ENCODE data around the gene ARVCF. TPM values are rescaled to one million over a fixed set of nuclear protein-coding genes. Genes with fewer than 3 reads are reported as not detected.

Gene ARVCF
- total RNA-seq, 2 experiments from 2014 or later: 0.86 to 1.4 TPM

GRCh38 chr22:19983741-19984140, 32.9 kb downstream of the ARVCF start:
- no peak overlapping the region for H3K4me3 Mint-ChIP-seq
- ATAC-seq (no peak), DNase-seq (no peak)
- H3K9me3 Mint-ChIP-seq (ENCODE audit: insufficient read depth): no peaks in the 10 kb centered on the region
- H3K27ac Mint-ChIP-seq: no peak overlapping the region
- no peaks in the 10 kb centered on the region for H3K27me3 Mint-ChIP-seq (ENCODE audit: low read depth)
- CTCF ChIA-PET: interaction anchor here (2.0 kb wide), 1 partner anchor 146 kb away, joined by 7 read pairs; no protein-coding TSS in a partner anchor
- H3K4me1 Mint-ChIP-seq (ENCODE audit: low read depth): peaks cover 3% of the 10 kb centered on the region
- POLR2A ChIA-PET: interaction anchor here (0.7 to 1.3 kb wide), 3 partner anchors 11 to 396 kb away, joined by 3 read pairs; no protein-coding TSS in a partner anchor
- H3K36me3 Mint-ChIP-seq (ENCODE audit: low read depth): no peaks in the 10 kb centered on the region

GRCh38 chr22:19982991-19983578, 33.5 kb downstream of the ARVCF start:
- ATAC-seq (no peak), DNase-seq (no peak)
- Mint-ChIP-seq H3K4me3 (no peak overlapping the region), H3K36me3 (ENCODE audit: low read depth) (no peaks in the 10 kb centered on the region), H3K27me3 (ENCODE audit: low read depth) (no peaks in the 10 kb centered on the region), H3K27ac (no peak overlapping the region), H3K4me1 (ENCODE audit: low read depth) (peaks cover 3% of the 10 kb centered on the region), H3K9me3 (ENCODE audit: insufficient read depth) (no peaks in the 10 kb centered on the region)
- POLR2A ChIA-PET: interaction anchor here (1.3 kb wide), 1 partner anchor 30 kb away, joined by 3 read pairs; no protein-coding TSS in a partner anchor
- CTCF ChIA-PET: interaction anchor here (2.0 kb wide), 1 partner anchor 146 kb away, joined by 7 read pairs; no protein-coding TSS in a partner anchor

- ChIA-PET CTCF (interaction anchor here (0.7 kb wide), 1 partner anchor 31 kb away, joined by 3 read pairs; no protein-coding TSS in a partner anchor), POLR2A (no interaction called here)
- Mint-ChIP-seq H3K9me3 (ENCODE audit: insufficient read depth) (no peaks in the 10 kb centered on the region), H3K27ac (no peak overlapping the region), H3K4me1 (ENCODE audit: low read depth) (peaks cover 3% of the 10 kb centered on the region), H3K36me3 (ENCODE audit: low read depth) (no peaks in the 10 kb centered on the region), H3K27me3 (ENCODE audit: low read depth) (no peaks in the 10 kb centered on the region), H3K4me3 (no peak overlapping the region)
- DNase-seq (no peak), ATAC-seq (no peak)
Observed at GRCh38 chr22:19981961-19982920, 34.4 kb downstream of the ARVCF start.

- Mint-ChIP-seq H3K36me3 (ENCODE audit: low read depth) (no peaks in the 10 kb centered on the region), H3K4me1 (ENCODE audit: low read depth) (peaks cover 1% of the 10 kb centered on the region), H3K4me3 (no peak overlapping the region), H3K9me3 (ENCODE audit: insufficient read depth) (no peaks in the 10 kb centered on the region), H3K27me3 (ENCODE audit: low read depth) (no peaks in the 10 kb centered on the region), H3K27ac (no peak overlapping the region)
- ATAC-seq (no peak), DNase-seq (no peak)
- POLR2A ChIA-PET: no interaction called here
- CTCF ChIA-PET: interaction anchor here (0.7 to 1.6 kb wide), 2 partner anchors 10 to 32 kb away, joined by 3 to 5 read pairs; no protein-coding TSS in a partner anchor
Observed at GRCh38 chr22:19981171-19981960, 35.3 kb downstream of the ARVCF start.

- no peaks in the 10 kb centered on the region for H3K4me1 Mint-ChIP-seq (ENCODE audit: low read depth)
- DNase-seq (no peak), ATAC-seq (no peak)
- H3K4me3 Mint-ChIP-seq: no peak overlapping the region
- CTCF ChIA-PET: interaction anchor here (1.6 kb wide), 1 partner anchor 10 kb away, joined by 5 read pairs; no protein-coding TSS in a partner anchor
- no peaks in the 10 kb centered on the region for H3K9me3 Mint-ChIP-seq (ENCODE audit: insufficient read depth)
- no peaks in the 10 kb centered on the region for H3K36me3 Mint-ChIP-seq (ENCODE audit: low read depth)
- no peaks in the 10 kb centered on the region for H3K27me3 Mint-ChIP-seq (ENCODE audit: low read depth)
- no peak overlapping the region for H3K27ac Mint-ChIP-seq
- POLR2A ChIA-PET: no interaction called here
Observed at GRCh38 chr22:19980766-19981165, 35.9 kb downstream of the ARVCF start.

- CTCF ChIA-PET: interaction anchor here (1.6 kb wide), 1 partner anchor 9 kb away, joined by 5 read pairs; no protein-coding TSS in a partner anchor
- no peak for ATAC-seq
- Mint-ChIP-seq H3K36me3 (ENCODE audit: low read depth) (no peaks in the 10 kb centered on the region), H3K4me3 (no peak overlapping the region), H3K27ac (no peak overlapping the region), H3K27me3 (ENCODE audit: low read depth) (no peaks in the 10 kb centered on the region), H3K4me1 (ENCODE audit: low read depth) (peaks cover 6% of the 10 kb centered on the region), H3K9me3 (ENCODE audit: insufficient read depth) (no peaks in the 10 kb centered on the region)
- POLR2A ChIA-PET: no interaction called here
- DNase-seq: no peak
Observed at GRCh38 chr22:19979712-19980493, 36.7 kb downstream of the ARVCF start.

- H3K4me1 Mint-ChIP-seq (ENCODE audit: low read depth): peaks cover 14% of the 10 kb centered on the region
- H3K4me3 Mint-ChIP-seq: no peak overlapping the region
- DNase-seq (no peak), ATAC-seq (no peak)
- no peaks in the 10 kb centered on the region for H3K27me3 Mint-ChIP-seq (ENCODE audit: low read depth)
- no peaks in the 10 kb centered on the region for H3K36me3 Mint-ChIP-seq (ENCODE audit: low read depth)
- H3K27ac Mint-ChIP-seq: no peak overlapping the region
- POLR2A ChIA-PET: no interaction called here
- no peaks in the 10 kb centered on the region for H3K9me3 Mint-ChIP-seq (ENCODE audit: insufficient read depth)
- CTCF ChIA-PET: no interaction called here
Observed at GRCh38 chr22:19978748-19979147, 37.9 kb downstream of the ARVCF start.

GRCh38 chr22:19977296-19978243, 39.1 kb downstream of the ARVCF start:
- H3K27me3 Mint-ChIP-seq (ENCODE audit: low read depth): no peaks in the 10 kb centered on the region
- no peak for ATAC-seq
- POLR2A ChIA-PET: no interaction called here
- CTCF ChIA-PET: no interaction called here
- no peak overlapping the region for H3K4me3 Mint-ChIP-seq
- H3K27ac Mint-ChIP-seq: no peak overlapping the region
- H3K36me3 Mint-ChIP-seq (ENCODE audit: low read depth): no peaks in the 10 kb centered on the region
- no peak for DNase-seq
- peaks cover 14% of the 10 kb centered on the region for H3K4me1 Mint-ChIP-seq (ENCODE audit: low read depth)
- no peaks in the 10 kb centered on the region for H3K9me3 Mint-ChIP-seq (ENCODE audit: insufficient read depth)

- H3K4me1 Mint-ChIP-seq (ENCODE audit: low read depth): peaks cover 17% of the 10 kb centered on the region
- DNase-seq: no peak
- H3K4me3 Mint-ChIP-seq: no peak overlapping the region
- no peaks in the 10 kb centered on the region for H3K36me3 Mint-ChIP-seq (ENCODE audit: low read depth)
- POLR2A ChIA-PET: no interaction called here
- ATAC-seq: no peak
- H3K9me3 Mint-ChIP-seq (ENCODE audit: insufficient read depth): no peaks in the 10 kb centered on the region
- CTCF ChIA-PET: no interaction called here
- H3K27me3 Mint-ChIP-seq (ENCODE audit: low read depth): no peaks in the 10 kb centered on the region
- H3K27ac Mint-ChIP-seq: no peak overlapping the region
Observed at GRCh38 chr22:19976671-19977070, 40.0 kb downstream of the ARVCF start.

GRCh38 chr22:19975707-19976035, 41.0 kb downstream of the ARVCF start:
- H3K9me3 Mint-ChIP-seq (ENCODE audit: insufficient read depth): no peaks in the 10 kb centered on the region
- no peaks in the 10 kb centered on the region for H3K36me3 Mint-ChIP-seq (ENCODE audit: low read depth)
- no peak overlapping the region for H3K27ac Mint-ChIP-seq
- POLR2A ChIA-PET: no interaction called here
- no peak for DNase-seq
- no peak overlapping the region for H3K4me3 Mint-ChIP-seq
- ATAC-seq: no peak
- no peaks in the 10 kb centered on the region for H3K27me3 Mint-ChIP-seq (ENCODE audit: low read depth)
- CTCF ChIA-PET: no interaction called here
- H3K4me1 Mint-ChIP-seq (ENCODE audit: low read depth): peaks cover 25% of the 10 kb centered on the region

Data from activated CD8-positive, alpha-beta T cell treated with anti-CD3 and anti-CD28 coated beads, Interleukin-2, amount 10 ng/mL, durations not matched to agents 7 days and 5 days (primary cell).